GM10847 (cell line): Measurements from ENCODE around the gene HBD.

Experiments
- POLR2A ChIP-seq: IDR thresholded peaks from 2 replicates; pipeline ENCODE4 v1.6.1; 2011; ENCODE audit not compliant: insufficient read length; ENCODE audit errors: extremely low read depth

Gene HBD

GRCh38 chr11:5241458-5241857, 7.2 kb upstream of the HBD start:
- TF ChIP-seq POLR2A: no peak

GRCh38 chr11:5240458-5240857, 6.2 kb upstream of the HBD start:
- TF ChIP-seq POLR2A: no peak

- no peak for TF ChIP-seq POLR2A
Measured at GRCh38 chr11:5240056-5240455, 5.8 kb upstream of the HBD start.

GRCh38 chr11:5239046-5239445, 4.8 kb upstream of the HBD start:
- no peak for TF ChIP-seq POLR2A

- TF ChIP-seq POLR2A: no peak
Measured at GRCh38 chr11:5238486-5238885, 4.2 kb upstream of the HBD start.

GRCh38 chr11:5237420-5237819, 3.1 kb upstream of the HBD start:
- no peak for TF ChIP-seq POLR2A

GRCh38 chr11:5235364-5236095, 1.2 kb upstream of the HBD start:
- no peak for TF ChIP-seq POLR2A

GRCh38 chr11:5233307-5233706, 976 bp downstream of the HBD start:
- TF ChIP-seq POLR2A: no peak

- no peak for TF ChIP-seq POLR2A
Measured at GRCh38 chr11:5232821-5233220, 1.5 kb downstream of the HBD start.

- TF ChIP-seq POLR2A: no peak
Measured at GRCh38 chr11:5232176-5232575, 2.1 kb downstream of the HBD start.

GRCh38 chr11:5231111-5231510, 3.2 kb downstream of the HBD start:
- no peak for TF ChIP-seq POLR2A

- TF ChIP-seq POLR2A: no peak
Measured at GRCh38 chr11:5230266-5230665, 4.0 kb downstream of the HBD start.

- TF ChIP-seq POLR2A: no peak
Measured at GRCh38 chr11:5229796-5230195, 4.5 kb downstream of the HBD start.

- no peak for TF ChIP-seq POLR2A
Measured at GRCh38 chr11:5229356-5229755, 4.9 kb downstream of the HBD start.

- no peak for TF ChIP-seq POLR2A
Measured at GRCh38 chr11:5228124-5228523, 6.2 kb downstream of the HBD start.

- TF ChIP-seq POLR2A: no peak
Measured at GRCh38 chr11:5227681-5228080, 6.6 kb downstream of the HBD start.

- TF ChIP-seq POLR2A: no peak
Measured at GRCh38 chr11:5226732-5227310, 7.5 kb downstream of the HBD start, which contains the start of gene HBB. HBB (minus strand) TSS chr11:5227071; CDS start chr11:5227021, 50 bp downstream.
